Peyer's patch (tissue), 4 donors: Measurements from ENCODE around the gene TTC28.

Source experiments
- POLR2A ChIP-seq, 2 donors: fragments of 450-650 bp; IDR thresholded peaks; one replicate each; pipeline ENCODE4 v1.5.1; 2017; ENCODE audit warnings: antibody characterized with exemption in 2 of 2, mild to moderate bottlenecking in 2 of 2, moderate library complexity in 2 of 2
- TF ChIP-seq, protein P1 (sequence below), 6 experiments: fragments of 450-650 bp in 4 of 6; fragments of 200-600 bp in 2 of 6; sonication (generic) in 1 of 6; IDR thresholded peaks; one replicate each; pipeline ENCODE4 v1.5.1; 2017 to 2019; ENCODE audit warnings: antibody characterized with exemption in 6 of 6, mild to moderate bottlenecking in 3 of 6, moderate library complexity in 1 of 6

GRCh38 chr22:28410050-28410816 lies 269.4 kb downstream of the TTC28 start:
- TF ChIP-seq, protein P1, sequence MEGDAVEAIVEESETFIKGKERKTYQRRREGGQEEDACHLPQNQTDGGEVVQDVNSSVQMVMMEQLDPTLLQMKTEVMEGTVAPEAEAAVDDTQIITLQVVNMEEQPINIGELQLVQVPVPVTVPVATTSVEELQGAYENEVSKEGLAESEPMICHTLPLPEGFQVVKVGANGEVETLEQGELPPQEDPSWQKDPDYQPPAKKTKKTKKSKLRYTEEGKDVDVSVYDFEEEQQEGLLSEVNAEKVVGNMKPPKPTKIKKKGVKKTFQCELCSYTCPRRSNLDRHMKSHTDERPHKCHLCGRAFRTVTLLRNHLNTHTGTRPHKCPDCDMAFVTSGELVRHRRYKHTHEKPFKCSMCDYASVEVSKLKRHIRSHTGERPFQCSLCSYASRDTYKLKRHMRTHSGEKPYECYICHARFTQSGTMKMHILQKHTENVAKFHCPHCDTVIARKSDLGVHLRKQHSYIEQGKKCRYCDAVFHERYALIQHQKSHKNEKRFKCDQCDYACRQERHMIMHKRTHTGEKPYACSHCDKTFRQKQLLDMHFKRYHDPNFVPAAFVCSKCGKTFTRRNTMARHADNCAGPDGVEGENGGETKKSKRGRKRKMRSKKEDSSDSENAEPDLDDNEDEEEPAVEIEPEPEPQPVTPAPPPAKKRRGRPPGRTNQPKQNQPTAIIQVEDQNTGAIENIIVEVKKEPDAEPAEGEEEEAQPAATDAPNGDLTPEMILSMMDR (IDR thresholded peaks at IDR 0.05), result no peak
- TF ChIP-seq POLR2A (IDR thresholded peaks at IDR 0.05), result no peak
